HG03342 (cell line): ENCODE data around the gene NF1.
"Not testable (repeated sequence)": the region's sequence is repeated elsewhere in the genome, so short reads cannot be mapped to it uniquely, and the experiment has no call there.

Experiments used
- ATAC-seq: cut with Tn5 transposase; IDR thresholded peaks from one replicate; pipeline ENCODE4 v1.9.1; 2021; ENCODE audit warnings: mild to moderate bottlenecking, moderate library complexity; ENCODE audit not compliant: unreplicated experiment

The NF1 gene

GRCh38 chr17:31251105-31251969, 156.6 kb downstream of the NF1 start:
- ATAC-seq: no peak

GRCh38 chr17:31251970-31252328, 157.2 kb downstream of the NF1 start:
- ATAC-seq: no peak

- ATAC-seq: no peak
Measured at GRCh38 chr17:31252741-31253140, 158.0 kb downstream of the NF1 start.

GRCh38 chr17:31254654-31255053, 159.9 kb downstream of the NF1 start:
- no peak for ATAC-seq

GRCh38 chr17:31256936-31257335, 162.2 kb downstream of the NF1 start:
- ATAC-seq: no peak

GRCh38 chr17:31260151-31260550, 165.4 kb downstream of the NF1 start:
- ATAC-seq: no peak

GRCh38 chr17:31261601-31262000, 166.8 kb downstream of the NF1 start:
- ATAC-seq: no peak

- ATAC-seq: not testable (repeated sequence)
Measured at GRCh38 chr17:31262923-31263322, 168.1 kb downstream of the NF1 start.

GRCh38 chr17:31266042-31266441, 171.3 kb downstream of the NF1 start:
- no peak for ATAC-seq

- no peak for ATAC-seq
Measured at GRCh38 chr17:31269036-31269577, 174.3 kb downstream of the NF1 start.

GRCh38 chr17:31269578-31269983, 174.8 kb downstream of the NF1 start:
- ATAC-seq: no peak

GRCh38 chr17:31272236-31272635, 177.5 kb downstream of the NF1 start:
- ATAC-seq: no peak

- no peak for ATAC-seq
Measured at GRCh38 chr17:31272803-31273202, 178.0 kb downstream of the NF1 start.

- ATAC-seq: no peak
Measured at GRCh38 chr17:31273516-31273915, 178.7 kb downstream of the NF1 start.

- no peak for ATAC-seq
Measured at GRCh38 chr17:31274252-31274651, 179.5 kb downstream of the NF1 start.

GRCh38 chr17:31275116-31275515, 180.3 kb downstream of the NF1 start:
- no peak for ATAC-seq

GRCh38 chr17:31279401-31279800, 184.6 kb downstream of the NF1 start:
- no peak for ATAC-seq

- ATAC-seq: no peak
Measured at GRCh38 chr17:31281061-31281460, 186.3 kb downstream of the NF1 start.

GRCh38 chr17:31283841-31284240, 189.1 kb downstream of the NF1 start:
- ATAC-seq: no peak

- ATAC-seq: no peak
Measured at GRCh38 chr17:31286587-31286986, 191.8 kb downstream of the NF1 start.

GRCh38 chr17:31287932-31288331, 193.2 kb downstream of the NF1 start:
- ATAC-seq: not testable (repeated sequence)

GRCh38 chr17:31289790-31290189, 195.0 kb downstream of the NF1 start:
- no peak for ATAC-seq

- no peak for ATAC-seq
Measured at GRCh38 chr17:31291820-31292219, 197.0 kb downstream of the NF1 start.
